HG02852 (cell line): ENCODE measurements around the gene GOLGA6L1.
"Not testable (repeated sequence)": the region's sequence is repeated elsewhere in the genome, so short reads cannot be mapped to it uniquely, and the experiment has no call there.

Experiments used
- ATAC-seq: cut with Tn5 transposase; IDR thresholded peaks from one replicate; pipeline ENCODE4 v1.9.1; 2021; ENCODE audit warnings: mild to moderate bottlenecking, moderate library complexity; ENCODE audit not compliant: unreplicated experiment

The GOLGA6L1 gene

GRCh38 chr15:23136722-23137121 is at the start of gene GOLGA6L1:
TSS of gene GOLGA6L1 (minus strand) at chr15:23136822. CDS start at chr15:23136731, 91 bp downstream.
- not testable (repeated sequence) for ATAC-seq

DNA sequence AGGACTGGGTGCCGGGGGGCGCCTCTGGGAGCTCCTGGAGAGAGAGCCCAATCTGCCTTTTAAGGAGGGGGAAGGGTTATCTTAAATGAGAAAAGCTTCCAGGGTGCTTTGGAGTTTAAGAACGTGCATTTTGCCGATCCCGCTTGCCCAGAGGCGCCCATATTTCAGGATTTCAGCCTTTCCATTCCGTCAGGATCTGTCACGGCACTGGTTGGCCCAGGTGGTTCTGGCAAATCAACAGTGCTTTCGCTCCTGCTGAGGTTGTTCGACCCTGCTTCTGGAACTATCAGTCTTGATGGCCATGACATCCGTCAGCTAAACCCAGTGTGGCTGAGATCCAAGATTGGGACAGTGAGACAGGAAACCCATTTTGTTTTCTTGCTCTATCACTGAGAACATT is 44.6 kb upstream of the GOLGA6L1 start:
- not testable (repeated sequence) for ATAC-seq

GRCh38 chr15:23180547-23180927 is 43.9 kb upstream of the GOLGA6L1 start:
- not testable (repeated sequence) for ATAC-seq

- ATAC-seq, result not testable (repeated sequence)
Measured at GRCh38 chr15:23179768-23180546, 43.3 kb upstream of the GOLGA6L1 start.

- not testable (repeated sequence) for ATAC-seq
Measured at GRCh38 chr15:23176683-23177082, 40.1 kb upstream of the GOLGA6L1 start.

DNA sequence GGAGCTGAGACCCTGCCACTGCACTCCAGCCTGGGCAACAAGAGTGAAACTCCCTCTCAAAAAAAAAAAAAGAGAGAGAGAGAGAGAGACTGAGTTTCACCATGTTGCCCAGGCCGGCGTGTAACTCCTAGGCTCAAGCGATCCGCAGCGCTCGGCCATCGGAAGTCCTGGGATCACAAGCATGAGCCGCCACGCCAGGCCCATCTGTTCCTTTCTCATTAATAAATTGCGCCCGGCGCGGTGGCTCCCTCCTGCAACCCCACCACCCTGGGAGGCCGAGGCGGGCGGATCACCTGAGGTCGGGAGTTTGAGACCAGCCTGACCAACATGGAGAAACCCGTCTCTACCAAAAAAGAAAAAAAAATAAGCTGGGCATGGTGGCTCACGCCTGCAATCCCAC is 39.0 kb upstream of the GOLGA6L1 start:
- not testable (repeated sequence) for ATAC-seq

DNA sequence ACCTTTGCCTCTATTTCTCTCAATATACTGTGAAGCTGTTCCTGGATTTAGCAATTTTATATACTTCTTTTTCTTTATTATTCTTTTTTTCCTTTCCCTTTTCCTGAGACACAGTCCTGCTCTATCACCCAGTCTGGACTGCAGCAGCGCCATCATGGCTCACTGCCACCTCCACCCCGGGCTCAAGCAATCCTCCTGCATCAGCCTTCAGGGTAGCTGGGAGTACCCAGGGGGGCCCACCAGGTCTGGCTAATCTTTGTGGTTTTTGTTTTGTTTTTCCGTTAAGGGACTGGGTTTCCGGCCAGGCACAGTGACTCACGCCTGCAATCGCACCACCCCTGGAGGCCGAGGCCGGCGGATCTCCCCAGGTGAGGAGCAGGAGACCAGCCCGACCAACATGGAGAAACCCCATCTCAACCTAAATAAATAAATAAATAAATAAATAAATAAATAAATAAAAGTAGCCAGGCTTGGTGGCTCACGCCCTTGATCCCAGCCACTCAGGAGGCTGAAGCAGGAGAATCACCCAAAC is 38.1 kb upstream of the GOLGA6L1 start:
- ATAC-seq, result not testable (repeated sequence)

DNA sequence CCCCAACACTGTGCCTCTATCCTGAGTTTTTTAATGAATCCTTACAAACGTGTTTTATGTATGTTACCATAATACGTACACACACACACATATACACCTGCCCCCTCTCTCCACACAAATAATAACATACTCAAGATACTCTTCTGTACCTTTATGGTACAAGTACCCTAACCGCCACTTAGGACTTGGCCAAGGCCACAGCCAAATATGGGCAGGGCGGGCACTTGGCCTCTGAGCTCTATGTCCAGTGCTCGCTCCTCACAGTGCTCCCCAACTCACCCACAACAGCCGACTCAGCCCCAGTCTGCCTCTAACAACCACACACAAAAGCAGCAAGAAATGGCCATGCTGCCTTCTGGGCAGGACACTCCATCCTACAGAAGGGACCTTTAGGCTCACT is 3.8 kb downstream of the GOLGA6L1 start:
- ATAC-seq, result not testable (repeated sequence)

DNA sequence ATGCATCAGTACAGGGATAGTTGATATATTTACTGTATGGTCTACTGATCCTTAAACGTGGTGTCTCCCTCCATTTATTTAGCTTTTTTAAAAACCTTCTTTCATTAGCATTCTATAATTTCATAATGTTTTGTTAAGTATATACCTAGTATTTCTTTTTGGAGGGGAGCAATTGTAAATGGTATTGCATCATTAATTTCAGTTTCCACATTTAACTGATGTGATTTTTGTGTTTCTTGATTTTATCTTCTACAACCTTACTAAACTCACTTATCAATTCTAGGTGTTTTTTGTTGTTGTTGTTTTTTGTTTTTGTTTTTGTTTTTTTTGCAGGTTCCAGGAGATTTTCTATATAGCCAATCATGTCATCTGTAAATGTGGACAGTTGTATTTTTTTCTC is 18.4 kb downstream of the GOLGA6L1 start:
- ATAC-seq, result no peak

DNA sequence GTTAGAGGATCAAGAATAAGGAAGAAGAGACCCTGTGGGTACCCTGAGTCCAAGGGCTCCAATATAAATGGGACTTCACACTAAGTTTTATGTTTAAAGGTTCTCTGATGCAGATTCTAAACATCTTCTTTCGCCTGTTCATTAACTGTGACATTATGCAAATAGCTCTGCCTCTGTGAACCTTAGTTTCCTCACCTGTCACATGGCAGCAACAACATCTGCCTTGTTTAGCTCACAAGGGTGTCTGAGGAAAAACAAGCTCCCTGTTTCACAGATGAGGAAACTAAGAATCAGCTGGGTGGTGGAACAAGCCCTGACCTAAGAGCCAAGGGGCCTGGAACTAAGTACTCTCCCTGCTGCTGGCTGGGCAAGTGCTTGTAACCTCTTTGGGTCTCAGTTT is 40.8 kb downstream of the GOLGA6L1 start:
- no peak for ATAC-seq

- ATAC-seq, result no peak
Measured at GRCh38 chr15:23083115-23083514, 53.5 kb downstream of the GOLGA6L1 start.

DNA sequence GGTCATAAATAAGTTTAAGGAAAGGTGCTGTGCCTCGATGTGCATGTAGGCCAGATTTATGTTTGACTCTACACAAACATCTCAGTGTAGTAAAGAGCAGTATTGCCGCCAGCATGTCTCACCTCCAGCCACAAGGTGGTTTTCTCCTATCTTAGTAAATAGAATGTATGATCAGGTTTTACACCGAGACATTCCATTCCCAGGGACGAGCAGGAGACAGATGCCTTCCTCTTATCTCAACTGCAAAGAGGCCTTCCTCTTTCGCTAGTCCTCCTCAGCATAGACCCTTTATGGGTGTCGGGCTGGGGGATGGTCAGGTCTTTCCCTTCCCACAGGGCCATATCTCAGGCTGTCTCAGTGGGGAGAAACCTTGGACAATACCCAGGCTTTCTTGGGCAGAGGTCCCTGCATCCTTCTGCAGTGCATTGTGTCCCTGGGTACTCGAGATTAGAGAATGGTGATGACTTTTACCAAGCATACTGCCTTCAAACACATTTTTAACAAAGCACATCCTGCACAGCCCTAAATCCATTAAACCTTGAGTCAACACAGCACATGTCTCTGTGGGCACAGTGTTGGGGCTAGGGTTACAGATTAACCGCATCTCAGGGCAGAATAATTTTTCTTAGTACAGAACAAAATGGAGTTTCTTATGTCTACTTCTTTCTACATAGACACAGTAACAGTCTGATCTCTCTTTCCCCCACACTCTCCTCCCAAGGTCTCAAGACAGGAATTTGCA is 54.5 kb downstream of the GOLGA6L1 start:
- ATAC-seq, result not testable (repeated sequence)

- ATAC-seq, result no peak
Measured at GRCh38 chr15:23081271-23081670, 55.4 kb downstream of the GOLGA6L1 start.

GRCh38 chr15:23079766-23080165 is 56.9 kb downstream of the GOLGA6L1 start:
- no peak for ATAC-seq
